ENCODE data around the gene CLEC5A.

DNA sequence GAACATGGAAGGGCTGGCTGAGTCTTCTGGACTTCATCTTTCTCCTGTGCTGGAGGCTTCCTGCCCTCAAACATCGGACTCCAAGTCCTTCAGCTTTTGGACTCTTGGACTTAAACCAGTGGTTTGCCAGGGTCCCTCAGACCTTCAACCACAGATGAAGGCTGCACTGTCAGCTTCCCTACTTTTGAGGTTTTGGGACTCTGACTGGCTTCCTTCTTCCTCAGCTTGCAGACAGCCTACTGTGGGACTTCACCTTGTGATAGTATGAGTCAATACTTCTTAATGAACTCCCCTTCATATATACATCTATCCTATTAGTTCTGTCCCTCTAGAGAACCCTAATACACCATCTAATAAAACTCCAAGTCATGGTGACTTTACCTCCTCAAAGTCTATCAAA lies 4.0 kb upstream of the CLEC5A start:
- TF ChIP-seq POLR2AphosphoS5 (IDR thresholded peaks at IDR 0.05): no peak
- no peak for TF ChIP-seq POLR2A (IDR thresholded peaks at IDR 0.05)
